Measurements from ENCODE around the gene ERC2. TPM values are rescaled to one million over a fixed set of nuclear protein-coding genes. Genes with fewer than 3 reads are reported as not detected.

The ERC2 gene
- total RNA-seq, 1 donor = 0.43 TPM

DNA sequence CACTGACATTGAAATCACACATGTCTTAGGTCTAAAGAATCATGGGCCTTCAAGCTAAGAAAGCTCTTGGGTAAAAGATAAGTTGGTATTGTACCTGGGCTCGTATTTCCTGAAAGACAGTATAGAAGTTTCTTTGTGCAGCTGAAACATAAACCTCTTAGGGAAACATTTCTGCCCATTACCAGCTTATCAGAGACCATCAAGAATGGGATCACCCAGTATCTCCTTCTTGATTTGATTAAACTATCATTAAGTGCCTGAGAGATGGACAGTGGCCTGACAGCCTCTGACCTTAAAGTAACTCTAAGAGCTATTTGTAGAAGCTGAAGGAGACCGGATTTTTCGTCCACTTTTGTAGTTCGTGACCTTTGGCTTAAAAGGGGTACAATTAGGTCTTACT lies 265.3 kb downstream of the ERC2 start:
- TF ChIP-seq CTCF (IDR thresholded peaks at IDR 0.05; ENCODE audit: insufficient read depth, low read depth, low read length) = no peak
- DNase-seq (ENCODE audit: low read depth) = no peak
- H3K4me3 ChIP-seq (ENCODE audit: low read depth, low read length) = no peak overlapping the region

GRCh38 chr3:56201407-56201806 lies 266.9 kb downstream of the ERC2 start:
- TF ChIP-seq CTCF (IDR thresholded peaks at IDR 0.05; ENCODE audit: insufficient read depth, low read depth, low read length) = no peak
- H3K4me3 ChIP-seq (ENCODE audit: low read depth, low read length) = no peak overlapping the region
- DNase-seq (ENCODE audit: low read depth) = no peak

DNA sequence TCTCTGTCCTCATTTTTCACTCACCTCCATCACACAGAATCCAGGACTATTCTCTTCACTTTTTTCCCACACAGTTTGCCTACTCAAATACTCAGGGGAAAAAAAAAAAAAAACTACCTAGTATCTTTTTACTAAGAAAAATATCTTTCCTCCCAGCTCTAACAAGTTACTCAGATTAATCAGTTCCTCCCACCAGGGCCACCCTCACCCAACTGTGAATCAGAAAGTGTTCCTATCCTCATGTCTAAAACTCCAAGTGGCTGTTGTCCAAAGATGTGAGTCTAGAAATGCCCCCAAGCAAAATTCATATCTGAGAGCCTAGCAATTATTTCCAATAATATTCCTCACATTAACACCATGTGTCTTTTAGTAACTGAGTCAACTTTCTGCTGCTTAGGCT lies 268.0 kb downstream of the ERC2 start:
- H3K4me3 ChIP-seq (ENCODE audit: low read depth, low read length) = no peak overlapping the region
- TF ChIP-seq CTCF (IDR thresholded peaks at IDR 0.05; ENCODE audit: insufficient read depth, low read depth, low read length) = no peak
- DNase-seq (ENCODE audit: low read depth) = no peak

- no peak for DNase-seq (ENCODE audit: low read depth)
- H3K4me3 ChIP-seq (ENCODE audit: low read depth, low read length) = no peak overlapping the region
- no peak for TF ChIP-seq CTCF (IDR thresholded peaks at IDR 0.05; ENCODE audit: insufficient read depth, low read depth, low read length)
These were observed 270.3 kb downstream of the ERC2 start for GRCh38 chr3:56197991-56198390.

DNA sequence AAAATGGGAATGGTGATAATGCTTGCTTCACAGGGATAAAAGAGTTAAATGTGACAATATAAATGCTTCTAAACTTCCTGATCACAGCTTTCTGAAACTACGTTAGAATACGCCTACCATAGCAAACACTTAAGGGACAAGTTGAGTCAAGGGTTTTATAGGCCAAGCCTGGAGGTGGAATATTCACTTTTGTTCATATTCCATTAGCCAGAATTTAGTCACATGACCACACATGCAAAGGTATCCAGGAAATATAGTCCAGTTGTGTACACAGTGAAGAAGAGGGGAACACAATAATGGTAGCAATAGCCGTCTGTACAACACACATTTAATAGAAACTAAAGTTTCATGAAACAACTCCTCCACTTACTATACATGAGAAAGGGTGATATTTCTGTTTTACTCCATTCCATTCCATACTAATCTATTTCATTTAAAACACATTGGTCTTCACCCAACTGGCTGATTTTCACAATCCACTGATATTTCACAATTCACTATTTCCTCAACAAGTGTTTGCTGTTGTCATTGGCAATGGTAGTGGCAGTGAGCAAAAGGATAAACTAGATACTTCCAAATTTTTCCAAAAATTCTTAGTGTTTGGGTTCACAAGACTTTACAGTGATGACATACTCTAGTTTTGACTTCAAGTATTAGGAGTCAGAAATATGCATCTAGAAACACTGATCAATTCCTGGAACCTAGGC lies 270.9 kb downstream of the ERC2 start:
- no peak for TF ChIP-seq CTCF (IDR thresholded peaks at IDR 0.05; ENCODE audit: insufficient read depth, low read depth, low read length)
- no peak overlapping the region for H3K4me3 ChIP-seq (ENCODE audit: low read depth, low read length)
- DNase-seq (ENCODE audit: low read depth) = peak; percentile 11

DNA sequence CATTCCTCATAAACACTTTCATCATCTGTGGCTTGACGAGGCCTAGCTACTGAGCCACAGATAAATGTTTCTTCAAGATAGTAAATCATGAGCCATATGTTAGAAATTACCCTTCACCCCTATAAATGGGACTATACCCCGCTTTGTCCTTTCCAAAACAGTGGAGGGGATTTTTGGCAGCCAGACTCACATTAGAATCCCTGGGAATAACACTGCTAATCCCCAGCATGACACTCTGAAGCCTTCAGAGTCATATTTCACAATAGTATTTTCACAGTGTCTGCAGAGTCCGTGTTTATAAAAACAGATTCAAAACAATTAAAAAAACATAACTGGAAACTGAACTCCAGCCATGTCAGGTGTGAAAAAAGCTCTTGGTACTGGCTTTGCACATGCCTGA lies 271.6 kb downstream of the ERC2 start:
- no peak for TF ChIP-seq CTCF (IDR thresholded peaks at IDR 0.05; ENCODE audit: insufficient read depth, low read depth, low read length)
- H3K4me3 ChIP-seq (ENCODE audit: low read depth, low read length) = no peak overlapping the region
- peak; percentile 24 for DNase-seq (ENCODE audit: low read depth)

DNA sequence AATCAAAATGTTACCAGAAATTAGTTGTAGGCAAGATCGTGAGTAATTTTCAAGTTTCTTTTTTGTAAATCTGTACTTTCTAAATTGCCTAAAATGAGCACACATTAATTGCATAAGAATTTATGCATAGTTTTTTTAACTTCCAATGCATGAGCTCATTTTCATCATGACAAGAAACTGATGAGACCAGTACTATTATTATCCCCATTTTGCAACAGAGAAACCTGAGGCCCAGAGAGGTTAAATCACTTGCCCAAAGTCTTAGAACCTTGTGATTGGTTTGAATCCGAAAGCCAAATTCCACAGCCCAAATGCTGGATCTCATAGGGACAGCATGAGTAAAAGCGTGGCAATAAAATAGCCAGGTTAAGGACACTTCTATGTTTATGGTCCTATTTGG lies 274.7 kb downstream of the ERC2 start:
- no peak for DNase-seq (ENCODE audit: low read depth)
- H3K4me3 ChIP-seq (ENCODE audit: low read depth, low read length) = no peak overlapping the region
- TF ChIP-seq CTCF (IDR thresholded peaks at IDR 0.05; ENCODE audit: insufficient read depth, low read depth, low read length) = no peak

Data from fibroblast of villous mesenchyme (primary cell).